NB4 (cell line): ENCODE measurements around the gene CACNA1A.

Experiments used
- CTCF ChIP-seq: IDR thresholded peaks from one replicate; pipeline ENCODE4 v1.5.1; 2012; ENCODE audit warnings: low read depth, low read length
- MAX ChIP-seq: IDR thresholded peaks from 2 replicates; pipeline ENCODE4 v1.6.1; 2011; ENCODE audit warnings: low read depth, low read length
- MYC ChIP-seq: IDR thresholded peaks from 2 replicates; pipeline ENCODE4 v1.6.1; 2011; ENCODE audit warnings: low read depth, low read length
- POLR2A ChIP-seq: IDR thresholded peaks from 2 replicates; pipeline ENCODE4 v1.6.1; 2011; ENCODE audit warnings: mild to moderate bottlenecking; ENCODE audit not compliant: insufficient read length; ENCODE audit errors: extremely low read depth

GRCh38 chr19:13554506-13555240, 48.4 kb upstream of the CACNA1A start:
- no peak for TF ChIP-seq POLR2A
- no peak for TF ChIP-seq CTCF
- no peak for TF ChIP-seq MAX
- no peak for TF ChIP-seq MYC
